ENCODE results near the gene KLK7.
"Not testable (repeated sequence)": the region's sequence is repeated elsewhere in the genome, so short reads cannot be mapped to it uniquely, and the experiment has no call there.

Gene KLK7

GRCh38 chr19:50998061-50998460 lies 14.3 kb upstream of the KLK7 start:
- Histone ChIP-seq H3K4me2 (ENCODE audit: low read length) (no peak overlapping the region), H3K4me1 (ENCODE audit: control insufficient read depth, insufficient read depth, low read length) (no peaks in the 10 kb centered on the region), H3K36me3 (ENCODE audit: insufficient read depth, low read length) (no peaks in the 10 kb centered on the region), H3K4me3 (ENCODE audit: low read length) (no peak overlapping the region), H3K27me3 (ENCODE audit: control insufficient read depth, insufficient read depth, low read length) (no peaks in the 10 kb centered on the region), H3K9me3 (replicated peaks; ENCODE audit: low read length) (no peaks in the 10 kb centered on the region), H3K9ac (ENCODE audit: low read depth, low read length) (no peak overlapping the region)

- Histone ChIP-seq H3K4me3 (ENCODE audit: low read length) (no peak overlapping the region), H3K4me1 (ENCODE audit: control insufficient read depth, insufficient read depth, low read length) (no peaks in the 10 kb centered on the region), H3K9ac (ENCODE audit: low read depth, low read length) (no peak overlapping the region), H3K27me3 (ENCODE audit: control insufficient read depth, insufficient read depth, low read length) (no peaks in the 10 kb centered on the region), H3K9me3 (replicated peaks; ENCODE audit: low read length) (no peaks in the 10 kb centered on the region), H3K36me3 (ENCODE audit: insufficient read depth, low read length) (no peaks in the 10 kb centered on the region), H3K4me2 (ENCODE audit: low read length) (no peak overlapping the region)
These were observed 10.4 kb upstream of the KLK7 start for GRCh38 chr19:50994129-50994528.

- Histone ChIP-seq H3K4me1 (ENCODE audit: control insufficient read depth, insufficient read depth, low read length) (no peaks in the 10 kb centered on the region), H3K27me3 (ENCODE audit: control insufficient read depth, insufficient read depth, low read length) (no peaks in the 10 kb centered on the region), H3K9me3 (replicated peaks; ENCODE audit: low read length) (no peaks in the 10 kb centered on the region), H3K36me3 (ENCODE audit: insufficient read depth, low read length) (no peaks in the 10 kb centered on the region), H3K9ac (ENCODE audit: low read depth, low read length) (no peak overlapping the region), H3K4me2 (ENCODE audit: low read length) (no peak overlapping the region), H3K4me3 (ENCODE audit: low read length) (no peak overlapping the region)
These were observed 8.9 kb upstream of the KLK7 start for GRCh38 chr19:50992666-50993035.

GRCh38 chr19:50984416-50984815 lies 699 bp upstream of the KLK7 start:
- not testable (repeated sequence) for H3K36me3 ChIP-seq (ENCODE audit: insufficient read depth, low read length); H3K4me1 ChIP-seq (ENCODE audit: control insufficient read depth, insufficient read depth, low read length); H3K27me3 ChIP-seq (ENCODE audit: control insufficient read depth, insufficient read depth, low read length); H3K9ac ChIP-seq (ENCODE audit: low read depth, low read length); H3K4me2 ChIP-seq (ENCODE audit: low read length); H3K9me3 ChIP-seq (replicated peaks; ENCODE audit: low read length); H3K4me3 ChIP-seq (ENCODE audit: low read length)

GRCh38 chr19:50982186-50982585 lies 1.5 kb downstream of the KLK7 start:
- H3K9ac ChIP-seq (ENCODE audit: low read depth, low read length) = no peak overlapping the region
- H3K4me2 ChIP-seq (ENCODE audit: low read length) = no peak overlapping the region
- H3K4me3 ChIP-seq (ENCODE audit: low read length) = no peak overlapping the region
- H3K4me1 ChIP-seq (ENCODE audit: control insufficient read depth, insufficient read depth, low read length) = no peaks in the 10 kb centered on the region
- H3K36me3 ChIP-seq (ENCODE audit: insufficient read depth, low read length) = no peaks in the 10 kb centered on the region
- no peaks in the 10 kb centered on the region for H3K9me3 ChIP-seq (replicated peaks; ENCODE audit: low read length)
- no peaks in the 10 kb centered on the region for H3K27me3 ChIP-seq (ENCODE audit: control insufficient read depth, insufficient read depth, low read length)

GRCh38 chr19:50981587-50982146 lies 2.0 kb downstream of the KLK7 start:
- no peaks in the 10 kb centered on the region for H3K27me3 ChIP-seq (ENCODE audit: control insufficient read depth, insufficient read depth, low read length)
- H3K36me3 ChIP-seq (ENCODE audit: insufficient read depth, low read length) = no peaks in the 10 kb centered on the region
- no peaks in the 10 kb centered on the region for H3K4me1 ChIP-seq (ENCODE audit: control insufficient read depth, insufficient read depth, low read length)
- H3K9me3 ChIP-seq (replicated peaks; ENCODE audit: low read length) = no peaks in the 10 kb centered on the region
- H3K4me3 ChIP-seq (ENCODE audit: low read length) = no peak overlapping the region
- H3K9ac ChIP-seq (ENCODE audit: low read depth, low read length) = no peak overlapping the region
- H3K4me2 ChIP-seq (ENCODE audit: low read length) = no peak overlapping the region

- Histone ChIP-seq H3K4me3 (ENCODE audit: low read length) (no peak overlapping the region), H3K4me2 (ENCODE audit: low read length) (no peak overlapping the region), H3K9ac (ENCODE audit: low read depth, low read length) (no peak overlapping the region), H3K36me3 (ENCODE audit: insufficient read depth, low read length) (no peaks in the 10 kb centered on the region), H3K9me3 (replicated peaks; ENCODE audit: low read length) (no peaks in the 10 kb centered on the region), H3K4me1 (ENCODE audit: control insufficient read depth, insufficient read depth, low read length) (no peaks in the 10 kb centered on the region), H3K27me3 (ENCODE audit: control insufficient read depth, insufficient read depth, low read length) (no peaks in the 10 kb centered on the region)
These were observed 3.5 kb downstream of the KLK7 start for GRCh38 chr19:50980208-50980607.

GRCh38 chr19:50979758-50980157 lies 4.0 kb downstream of the KLK7 start:
- no peak overlapping the region for H3K4me3 ChIP-seq (ENCODE audit: low read length)
- no peak overlapping the region for H3K9ac ChIP-seq (ENCODE audit: low read depth, low read length)
- H3K9me3 ChIP-seq (replicated peaks; ENCODE audit: low read length) = no peaks in the 10 kb centered on the region
- H3K36me3 ChIP-seq (ENCODE audit: insufficient read depth, low read length) = no peaks in the 10 kb centered on the region
- no peaks in the 10 kb centered on the region for H3K4me1 ChIP-seq (ENCODE audit: control insufficient read depth, insufficient read depth, low read length)
- no peaks in the 10 kb centered on the region for H3K27me3 ChIP-seq (ENCODE audit: control insufficient read depth, insufficient read depth, low read length)
- no peak overlapping the region for H3K4me2 ChIP-seq (ENCODE audit: low read length)

- Histone ChIP-seq H3K4me3 (ENCODE audit: low read length) (no peak overlapping the region), H3K9me3 (replicated peaks; ENCODE audit: low read length) (no peaks in the 10 kb centered on the region), H3K9ac (ENCODE audit: low read depth, low read length) (no peak overlapping the region), H3K4me2 (ENCODE audit: low read length) (no peak overlapping the region), H3K4me1 (ENCODE audit: control insufficient read depth, insufficient read depth, low read length) (no peaks in the 10 kb centered on the region), H3K27me3 (ENCODE audit: control insufficient read depth, insufficient read depth, low read length) (no peaks in the 10 kb centered on the region), H3K36me3 (ENCODE audit: insufficient read depth, low read length) (no peaks in the 10 kb centered on the region)
These were observed 4.8 kb downstream of the KLK7 start for GRCh38 chr19:50978772-50979390.

GRCh38 chr19:50977626-50978025 lies 6.1 kb downstream of the KLK7 start:
- Histone ChIP-seq H3K4me2 (ENCODE audit: low read length) (no peak overlapping the region), H3K4me1 (ENCODE audit: control insufficient read depth, insufficient read depth, low read length) (no peaks in the 10 kb centered on the region), H3K36me3 (ENCODE audit: insufficient read depth, low read length) (no peaks in the 10 kb centered on the region), H3K9ac (ENCODE audit: low read depth, low read length) (no peak overlapping the region), H3K4me3 (ENCODE audit: low read length) (no peak overlapping the region), H3K27me3 (ENCODE audit: control insufficient read depth, insufficient read depth, low read length) (no peaks in the 10 kb centered on the region), H3K9me3 (replicated peaks; ENCODE audit: low read length) (no peaks in the 10 kb centered on the region)

GRCh38 chr19:50975766-50976165 lies 8.0 kb downstream of the KLK7 start:
- Histone ChIP-seq H3K36me3 (ENCODE audit: insufficient read depth, low read length) (no peaks in the 10 kb centered on the region), H3K9ac (ENCODE audit: low read depth, low read length) (no peak overlapping the region), H3K4me3 (ENCODE audit: low read length) (no peak overlapping the region), H3K27me3 (ENCODE audit: control insufficient read depth, insufficient read depth, low read length) (no peaks in the 10 kb centered on the region), H3K4me2 (ENCODE audit: low read length) (no peak overlapping the region), H3K9me3 (replicated peaks; ENCODE audit: low read length) (no peaks in the 10 kb centered on the region), H3K4me1 (ENCODE audit: control insufficient read depth, insufficient read depth, low read length) (no peaks in the 10 kb centered on the region)

GRCh38 chr19:50974702-50975556 lies 8.8 kb downstream of the KLK7 start:
- no peaks in the 10 kb centered on the region for H3K4me1 ChIP-seq (ENCODE audit: control insufficient read depth, insufficient read depth, low read length)
- no peak overlapping the region for H3K9ac ChIP-seq (ENCODE audit: low read depth, low read length)
- H3K9me3 ChIP-seq (replicated peaks; ENCODE audit: low read length) = no peaks in the 10 kb centered on the region
- no peak overlapping the region for H3K4me3 ChIP-seq (ENCODE audit: low read length)
- H3K4me2 ChIP-seq (ENCODE audit: low read length) = no peak overlapping the region
- H3K27me3 ChIP-seq (ENCODE audit: control insufficient read depth, insufficient read depth, low read length) = no peaks in the 10 kb centered on the region
- no peaks in the 10 kb centered on the region for H3K36me3 ChIP-seq (ENCODE audit: insufficient read depth, low read length)
